Endothelial cell of umbilical vein (primary cell): Measurements from ENCODE around the gene YWHAQ. TPM values are rescaled to one million over a fixed set of nuclear protein-coding genes. Genes with fewer than 3 reads are reported as not detected.

Experiments used
- BruUV-seq: library from RNA; stranded (reverse); fragments of 400-500 nt; replicated peaks from 2 replicates; lab custom pipeline; 2021; lab: Mats Ljungman, UMichigan
- CTCF ChIA-PET: fragments of 300-600, 350-600 bp; sonication (Branson Sonifier 250); formaldehyde crosslinking; loops from one replicate; lab custom pipeline; 2021; ENCODE audit warnings: antibody characterized with exemption, inconsistent platforms; lab: Charles Lee
- POLR2A ChIA-PET: fragments of 300-600, 350-600 bp; sonication (Branson Sonifier 250); formaldehyde crosslinking; loops from one replicate; lab custom pipeline; 2021; ENCODE audit warnings: antibody characterized with exemption, inconsistent platforms; lab: Charles Lee
- DNase-seq: peaks from one replicate; pipeline ENCODE4 v3.0.0-alpha.2; 2011; ENCODE audit warnings: low read depth, low spot score
- FAIRE-seq: peaks from 2 replicates; lab custom pipeline; 2011; peaks lifted over from hg19 to GRCh38; lab: Jason Lieb, UNC
- H2AFZ ChIP-seq: 2 replicates; pipeline ENCODE4 v1.6.0; 2012; ENCODE audit warnings: low read depth, low read length, control low read depth, inconsistent platforms
- H3K27ac ChIP-seq: 2 replicates; pipeline ENCODE4 v1.5.1; 2011; ENCODE audit warnings: low read depth, mild to moderate bottlenecking, control low read depth, low read length, moderate library complexity; ENCODE audit not compliant: insufficient read depth
- H3K27me3 ChIP-seq, 2 experiments: 2 replicates each; pipeline versions ENCODE4 v1.6.0 to v1.6.1; 2011; ENCODE audit warnings: low read length in 2 of 2, mixed read lengths in 1 of 2; ENCODE audit not compliant: control insufficient read depth in 2 of 2, insufficient read depth in 2 of 2
- H3K36me3 ChIP-seq, 2 experiments: 2 replicates in 1 of 2; 3 replicates in 1 of 2; pipeline ENCODE4 v1.5.1; 2011; ENCODE audit warnings: low read length in 2 of 2, mild to moderate bottlenecking in 1 of 2, moderate library complexity in 1 of 2; ENCODE audit not compliant: control insufficient read depth in 2 of 2, insufficient read depth in 2 of 2; ENCODE audit errors: extremely low read depth in 1 of 2
- H3K4me1 ChIP-seq: 3 replicates; pipeline ENCODE4 v1.5.1; 2011; ENCODE audit warnings: mild to moderate bottlenecking, low read length; ENCODE audit not compliant: control insufficient read depth, insufficient read depth; ENCODE audit errors: extremely low read depth
- H3K4me2 ChIP-seq: 2 replicates; pipeline ENCODE4 v1.6.1; 2011; ENCODE audit warnings: low read length, control low read depth, mixed read lengths; ENCODE audit not compliant: insufficient read depth
- H3K4me3 ChIP-seq, 3 experiments: fragments of 200-600 bp in 1 of 3; sonication (generic), shearing (Covaris generic) in 1 of 3; replicated peaks in 1 of 3; 2 replicates each; pipeline ENCODE4 v1.5.1; 2011 to 2016; ENCODE audit warnings: control low read depth in 3 of 3, low read length in 3 of 3, mild to moderate bottlenecking in 2 of 3, inconsistent platforms in 1 of 3, low read depth in 1 of 3, moderate library complexity in 1 of 3; ENCODE audit not compliant: insufficient read depth in 1 of 3
- H3K79me2 ChIP-seq: 2 replicates; pipeline ENCODE4 v1.6.0; 2012; ENCODE audit warnings: low read length, inconsistent platforms; ENCODE audit not compliant: control insufficient read depth, insufficient read depth
- H3K9ac ChIP-seq: replicated peaks from 2 replicates; pipeline ENCODE3; 2011; ENCODE audit warnings: low read length, control low read depth; ENCODE audit not compliant: insufficient read depth; ENCODE audit errors: extremely low read depth
- H3K9me1 ChIP-seq: replicated peaks from 3 replicates; pipeline ENCODE4 v1.6.0; 2011; ENCODE audit warnings: mild to moderate bottlenecking, low read length; ENCODE audit not compliant: control insufficient read depth, insufficient read depth; ENCODE audit errors: extremely low read depth
- H3K9me3 ChIP-seq: replicated peaks from 2 replicates; pipeline ENCODE4 v1.5.1; 2012; ENCODE audit warnings: low read length, inconsistent platforms; ENCODE audit not compliant: control insufficient read depth, insufficient read depth
- H4K20me1 ChIP-seq: replicated peaks from 2 replicates; pipeline ENCODE3; 2011; ENCODE audit warnings: mild to moderate bottlenecking, low read length; ENCODE audit not compliant: control insufficient read depth, insufficient read depth; ENCODE audit errors: extremely low read depth
- EZH2 ChIP-seq: IDR thresholded peaks from 2 replicates; pipeline ENCODE4 v1.6.1; 2012; ENCODE audit warnings: borderline replicate concordance, low read depth, mild to moderate bottlenecking, moderate library complexity, low read length, inconsistent platforms; ENCODE audit not compliant: severe bottlenecking
- GATA2 ChIP-seq: IDR thresholded peaks from 2 replicates; pipeline ENCODE4 v1.7.0; 2011; ENCODE audit warnings: low read depth, mild to moderate bottlenecking, moderate library complexity, mixed read lengths, low read length; ENCODE audit not compliant: insufficient read length, insufficient read depth
- JUN ChIP-seq: IDR thresholded peaks from 2 replicates; pipeline ENCODE4 v1.6.1; 2011; ENCODE audit warnings: borderline replicate concordance, low read depth; ENCODE audit not compliant: insufficient read length, insufficient read depth
- MAX ChIP-seq: IDR thresholded peaks from 2 replicates; pipeline ENCODE4 v1.6.1; 2011; ENCODE audit not compliant: insufficient read depth, insufficient read length
- MYC ChIP-seq: IDR thresholded peaks from one replicate; pipeline ENCODE4 v1.6.1; 2011; ENCODE audit warnings: mild to moderate bottlenecking, low read depth, low read length
- POLR2A ChIP-seq: IDR thresholded peaks from 2 replicates; pipeline ENCODE4 v1.6.1; 2012; ENCODE audit warnings: low read depth, mild to moderate bottlenecking, control low read depth, low read length
- POLR2AphosphoS5 ChIP-seq: IDR thresholded peaks from 2 replicates; pipeline ENCODE4 v1.6.1; 2012; ENCODE audit warnings: low read depth, mild to moderate bottlenecking, control low read depth, low read length, moderate library complexity; ENCODE audit not compliant: insufficient read depth
- dilution Hi-C: fragments of 300-500 bp; cut with MboI; formaldehyde crosslinking; loops from one replicate; pipeline ENCODE4 v1.15.0; 2019; ENCODE audit warnings: low sequenced_read_pairs; ENCODE audit not compliant: extremely low pct_ligation_motif_present
- intact Hi-C: fragments of 100-400 bp; cut with micrococcal nuclease; formaldehyde crosslinking; loops from one replicate; pipeline ENCODE4 v1.10.0; 2022
- polyA plus RNA-seq, 4 experiments: library from polyadenylated mRNA; depleted of rRNA in 3 of 4; stranded (reverse) in 3 of 4; unstranded in 1 of 4; fragments of >200 nt; gene quantifications; 2 replicates each; pipeline versions ENCODE4 v1.2.1 to v1.2.3, GENCODE V29; 2011 to 2012; ENCODE audit warnings: missing spikeins in 1 of 4
- total RNA-seq: library from RNA; stranded (reverse); gene quantifications from 2 replicates; pipeline ENCODE4 v1.2.3, GENCODE V29; 2021
- TF ChIP-seq, protein P1 (sequence below), 2 donors: IDR thresholded peaks; 1 replicate in 1 of 2; 2 replicates in 1 of 2; pipeline ENCODE4 v1.5.1; 2011; ENCODE audit warnings: low read length in 2 of 2, mild to moderate bottlenecking in 2 of 2, moderate library complexity in 2 of 2, control low read depth in 1 of 2, inconsistent platforms in 1 of 2, low read depth in 1 of 2; ENCODE audit not compliant: insufficient read depth in 1 of 2; ENCODE audit errors: extremely low read depth in 1 of 2

YWHAQ gene
- total and polyA plus RNA-seq, 2 donors (not counting 3 experiments of a cell fraction or from before 2014, with no cell fraction given) = 217 to 456 TPM

- TF ChIP-seq GATA2 (no peak), MAX (no peak), POLR2A (no peak), MYC (no peak), JUN (no peak), POLR2AphosphoS5 (no peak), EZH2 (no peak)
- TF ChIP-seq, protein P1, sequence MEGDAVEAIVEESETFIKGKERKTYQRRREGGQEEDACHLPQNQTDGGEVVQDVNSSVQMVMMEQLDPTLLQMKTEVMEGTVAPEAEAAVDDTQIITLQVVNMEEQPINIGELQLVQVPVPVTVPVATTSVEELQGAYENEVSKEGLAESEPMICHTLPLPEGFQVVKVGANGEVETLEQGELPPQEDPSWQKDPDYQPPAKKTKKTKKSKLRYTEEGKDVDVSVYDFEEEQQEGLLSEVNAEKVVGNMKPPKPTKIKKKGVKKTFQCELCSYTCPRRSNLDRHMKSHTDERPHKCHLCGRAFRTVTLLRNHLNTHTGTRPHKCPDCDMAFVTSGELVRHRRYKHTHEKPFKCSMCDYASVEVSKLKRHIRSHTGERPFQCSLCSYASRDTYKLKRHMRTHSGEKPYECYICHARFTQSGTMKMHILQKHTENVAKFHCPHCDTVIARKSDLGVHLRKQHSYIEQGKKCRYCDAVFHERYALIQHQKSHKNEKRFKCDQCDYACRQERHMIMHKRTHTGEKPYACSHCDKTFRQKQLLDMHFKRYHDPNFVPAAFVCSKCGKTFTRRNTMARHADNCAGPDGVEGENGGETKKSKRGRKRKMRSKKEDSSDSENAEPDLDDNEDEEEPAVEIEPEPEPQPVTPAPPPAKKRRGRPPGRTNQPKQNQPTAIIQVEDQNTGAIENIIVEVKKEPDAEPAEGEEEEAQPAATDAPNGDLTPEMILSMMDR (IDR thresholded peaks at IDR 0.05; ENCODE audit: extremely low read depth in 1 of 2, insufficient read depth in 1 of 2, low read depth in 1 of 2, low read length in 2 of 2) = no peak
- ChIA-PET POLR2A (no interaction called here), CTCF (interaction anchor here (1.1 kb wide), 1 partner anchor 8 kb away, joined by 3 read pairs; no protein-coding TSS in a partner anchor)
Measured at GRCh38 chr2:9548506-9548905, 82.3 kb downstream of the YWHAQ start.

More at GRCh38 chr2:9548506-9548905, 82.3 kb downstream of the YWHAQ start:
- H3K9me1 ChIP-seq = no peaks in the 10 kb centered on the region
- no peak overlapping the region for H3K4me2 ChIP-seq
- no peak overlapping the region for H2AFZ ChIP-seq
- intact Hi-C loops (no loop called here), dilution Hi-C loops (no loop called here)
- no peaks in the 10 kb centered on the region for H3K27me3 ChIP-seq
- H3K36me3 ChIP-seq = no peaks in the 10 kb centered on the region
- BruUV-seq = no TSS peak
- H3K9ac ChIP-seq = no peak overlapping the region
- no peaks in the 10 kb centered on the region for H3K9me3 ChIP-seq
- FAIRE-seq = no peak
- H4K20me1 ChIP-seq = no peaks in the 10 kb centered on the region
- no peak overlapping the region for H3K4me3 ChIP-seq
- no peak for DNase-seq
- H3K79me2 ChIP-seq = peaks cover 89% of the 10 kb centered on the region
- H3K4me1 ChIP-seq = peaks cover 31% of the 10 kb centered on the region
- no peak overlapping the region for H3K27ac ChIP-seq
